ENCODE measurements around the gene POLE4.

Gene POLE4

GRCh38 chr2:74941284-74941683 lies 17.2 kb upstream of the POLE4 start:
- DNase-seq: no peak

GRCh38 chr2:74942263-74942662 lies 16.2 kb upstream of the POLE4 start:
- no peak for DNase-seq

- DNase-seq: no peak
Observed at GRCh38 chr2:74944987-74945787, 13.3 kb upstream of the POLE4 start.

- no peak for DNase-seq
Observed at GRCh38 chr2:74945788-74946331, 12.6 kb upstream of the POLE4 start.

GRCh38 chr2:74947703-74948102 lies 10.7 kb upstream of the POLE4 start:
- no peak for DNase-seq

GRCh38 chr2:74948779-74949178 lies 9.7 kb upstream of the POLE4 start:
- no peak for DNase-seq

GRCh38 chr2:74951211-74951754 lies 7.2 kb upstream of the POLE4 start:
- no peak for DNase-seq

GRCh38 chr2:74952575-74952974 lies 5.9 kb upstream of the POLE4 start:
- DNase-seq: no peak

- DNase-seq: no peak
Observed at GRCh38 chr2:74953796-74954499, 4.5 kb upstream of the POLE4 start.

GRCh38 chr2:74954500-74954874 lies 4.0 kb upstream of the POLE4 start:
- DNase-seq: no peak

GRCh38 chr2:74957886-74958273 lies 563 bp upstream of the POLE4 start:
- no peak for DNase-seq

- peak; percentile 16 for DNase-seq
Observed at GRCh38 chr2:74959106-74959751, 786 bp downstream of the POLE4 start.

- DNase-seq: no peak
Observed at GRCh38 chr2:74966887-74967286, 8.4 kb downstream of the POLE4 start.

GRCh38 chr2:74975016-74975415 lies 16.6 kb downstream of the POLE4 start:
- DNase-seq: no peak

- no peak for DNase-seq
Observed at GRCh38 chr2:74979844-74980243, 21.4 kb downstream of the POLE4 start.

GRCh38 chr2:74982577-74982976 lies 24.1 kb downstream of the POLE4 start:
- no peak for DNase-seq

GRCh38 chr2:74983631-74984392 lies 25.4 kb downstream of the POLE4 start:
- DNase-seq: no peak

- DNase-seq: no peak
Observed at GRCh38 chr2:74984947-74985637, 26.6 kb downstream of the POLE4 start.

GRCh38 chr2:74985978-74986609 lies 27.7 kb downstream of the POLE4 start:
- no peak for DNase-seq

GRCh38 chr2:74991977-74992376 lies 33.5 kb downstream of the POLE4 start:
- no peak for DNase-seq

GRCh38 chr2:74999468-74999867 lies 41.0 kb downstream of the POLE4 start:
- no peak for DNase-seq

- no peak for DNase-seq
Observed at GRCh38 chr2:75002007-75002406, 43.6 kb downstream of the POLE4 start.
